HepG2 (cell line): Measurements from ENCODE around the gene ORM1. TPM values are rescaled to one million over a fixed set of nuclear protein-coding genes. Genes with fewer than 3 reads are reported as not detected.
A peak's percentile ranks its signal among the peaks of the same experiment; 100 is the strongest.

ENCODE experiments used
- ATAC-seq: fragments of 200-7000 bp; cut with Tn5 transposase; 3 replicates; pipeline ENCODE4 v1.9.1; 2020; ENCODE audit warnings: mild to moderate bottlenecking, moderate library complexity
- BruUV-seq: library from RNA; stranded (reverse); fragments of 400-500 nt; replicated peaks from 2 replicates; lab custom pipeline; 2021; lab: Mats Ljungman, UMichigan
- CTCF ChIA-PET: fragments of 300-600 bp; formaldehyde crosslinking; extraction: SDS; loops from one replicate; lab custom pipeline; 2021; ENCODE audit warnings: low total read pairs, inconsistent platforms, low intra/inter-chr PET ratio; lab: Yijun Ruan, JAX
- POLR2A ChIA-PET: fragments of 350-600 bp; sonication (Branson Sonifier 250); formaldehyde crosslinking; loops from one replicate; lab custom pipeline; 2020; ENCODE audit warnings: antibody characterized with exemption, inconsistent platforms; lab: Yijun Ruan, JAX
- DNase-seq: peaks from one replicate; pipeline ENCODE4 v3.0.0-alpha.2; 2015; ENCODE audit warnings: low spot score
- FAIRE-seq: peaks from 3 replicates; lab custom pipeline; 2011; peaks lifted over from hg19 to GRCh38; lab: Jason Lieb, UNC
- H2AFZ ChIP-seq: one replicate; pipeline ENCODE4 v1.6.1; 2011; ENCODE audit warnings: low read length, inconsistent platforms
- H3K27ac ChIP-seq: fragments of 300-600 bp; 3 replicates; pipeline ENCODE4 v1.8.0; 2011; ENCODE audit warnings: mixed run types, mild to moderate bottlenecking, mixed read lengths, low read length, inconsistent platforms; ENCODE audit not compliant: insufficient read depth; ENCODE audit errors: extremely low read length
- H3K27me3 ChIP-seq, 2 experiments: fragments of 200-600 bp in 1 of 2; 2 replicates in 1 of 2; 3 replicates in 1 of 2; pipeline versions ENCODE4 v1.6.0 to v1.8.0; 2011; ENCODE audit warnings: low read length in 2 of 2, mild to moderate bottlenecking in 2 of 2, moderate library complexity in 2 of 2, inconsistent platforms in 1 of 2; ENCODE audit not compliant: insufficient read depth in 2 of 2, control insufficient read depth in 1 of 2
- H3K36me3 ChIP-seq, 2 experiments: fragments of 200-600 bp in 1 of 2; replicated peaks in 1 of 2; 2 replicates in 1 of 2; 3 replicates in 1 of 2; pipeline versions ENCODE4 v1.5.1 to v1.8.0; 2011; ENCODE audit warnings: low read length in 2 of 2, inconsistent platforms in 1 of 2; ENCODE audit not compliant: insufficient read depth in 2 of 2, control insufficient read depth in 1 of 2
- H3K4me1 ChIP-seq: 2 replicates; pipeline ENCODE4 v1.5.1; 2012; ENCODE audit warnings: low read length, inconsistent platforms; ENCODE audit not compliant: insufficient read depth
- H3K4me2 ChIP-seq: 2 replicates; pipeline ENCODE4 v1.6.0; 2011; ENCODE audit warnings: low read depth, low read length, inconsistent platforms
- H3K4me3 ChIP-seq, 3 experiments: fragments of 200-600 bp in 1 of 3; sonication (generic), shearing (Covaris generic) in 1 of 3; replicated peaks in 1 of 3; 2 replicates each; pipeline ENCODE4 v1.5.1; 2011 to 2016; ENCODE audit warnings: low read length in 3 of 3, inconsistent platforms in 2 of 3, low read depth in 2 of 3, mild to moderate bottlenecking in 2 of 3, control low read depth in 1 of 3, mixed read lengths in 1 of 3; ENCODE audit not compliant: insufficient read depth in 1 of 3
- H3K79me2 ChIP-seq: one replicate; pipeline ENCODE4 v1.6.1; 2011; ENCODE audit warnings: low read length, inconsistent platforms; ENCODE audit not compliant: insufficient read depth
- H3K9ac ChIP-seq: 2 replicates; pipeline ENCODE4 v1.6.0; 2011; ENCODE audit warnings: mild to moderate bottlenecking, low read depth, low read length, inconsistent platforms; ENCODE audit not compliant: insufficient read depth
- H3K9me3 ChIP-seq: 2 replicates; pipeline ENCODE4 v1.5.1; 2012; ENCODE audit warnings: mild to moderate bottlenecking, low read length
- H4K20me1 ChIP-seq: 2 replicates; pipeline ENCODE4 v1.6.0; 2011; ENCODE audit warnings: inconsistent platforms, mild to moderate bottlenecking, low read length, moderate library complexity; ENCODE audit not compliant: insufficient read depth
- BCL6 ChIP-seq: IDR thresholded peaks from 2 replicates; pipeline ENCODE4 v1.6.1; 2016; ENCODE audit warnings: missing genetic modification reagents, missing compliant biosample characterization
- CEBPG ChIP-seq: IDR thresholded peaks from 2 replicates; pipeline ENCODE4 v1.6.1; 2016
- HIC2 ChIP-seq: sonication (generic); formaldehyde crosslinking; IDR thresholded peaks from 2 replicates; pipeline ENCODE4 v1.9.0; 2022; ENCODE audit warnings: low read depth, missing genetic modification reagents
- NR2F2 ChIP-seq: IDR thresholded peaks from 2 replicates; pipeline ENCODE4 v1.6.1; 2012; ENCODE audit warnings: low read depth, inconsistent platforms, borderline replicate concordance
- TBX3 ChIP-seq: fragments of 450-650 bp; IDR thresholded peaks from 2 replicates; pipeline ENCODE4 v1.6.1; 2017; ENCODE audit warnings: antibody characterized with exemption, mild to moderate bottlenecking, inconsistent platforms, borderline replicate concordance
- ZNF230 ChIP-seq: sonication (generic); formaldehyde crosslinking; IDR thresholded peaks from 2 replicates; pipeline ENCODE4 v1.4.0; 2020; ENCODE audit warnings: mild to moderate bottlenecking, missing genetic modification reagents
- ZNF276 ChIP-seq: sonication (generic); formaldehyde crosslinking; IDR thresholded peaks from 2 replicates; pipeline ENCODE4 v1.4.0; 2020; ENCODE audit warnings: mild to moderate bottlenecking, low read depth, missing genetic modification reagents
- ZNF441 ChIP-seq: sonication (generic); formaldehyde crosslinking; IDR thresholded peaks from 2 replicates; pipeline ENCODE4 v1.7.0; 2021; ENCODE audit warnings: missing genetic modification reagents, borderline replicate concordance
- ZNF562 ChIP-seq: sonication (generic); formaldehyde crosslinking; IDR thresholded peaks from 2 replicates; pipeline ENCODE4 v1.8.0; 2022; ENCODE audit warnings: missing genetic modification reagents, borderline replicate concordance
- ZNF574 ChIP-seq: sonication (generic); formaldehyde crosslinking; IDR thresholded peaks from 2 replicates; pipeline ENCODE4 v1.4.0; 2020; ENCODE audit warnings: missing genetic modification reagents
- ZSCAN25 ChIP-seq: sonication (generic); formaldehyde crosslinking; IDR thresholded peaks from 2 replicates; pipeline ENCODE4 v1.8.0; 2022; ENCODE audit warnings: mild to moderate bottlenecking, missing genetic modification reagents
- ZSCAN9 ChIP-seq: IDR thresholded peaks from 2 replicates; pipeline ENCODE4 v1.6.1; 2016; ENCODE audit warnings: borderline replicate concordance
- WGBS: methylation state at CpG from one replicate; pipeline ENCODE4 v1.1.6; 2017; ENCODE audit warnings: low lambda C conversion rate; 5-methylcytosine and 5-hydroxymethylcytosine counted together
- in situ Hi-C: cut with HindIII; loops from 2 replicates; pipeline ENCODE4 v1.10.0; 2017; ENCODE audit warnings: low pct_unique_long_range_greater_than_20kb; ENCODE audit not compliant: extremely low pct_ligation_motif_present
- intact Hi-C: fragments of 100-400 bp; cut with micrococcal nuclease; formaldehyde crosslinking; loops from one replicate; pipeline ENCODE4 v1.10.0; 2022; ENCODE audit not compliant: unreplicated experiment
- polyA plus RNA-seq, 8 experiments: library from polyadenylated mRNA; depleted of rRNA in 3 of 8; stranded (reverse) in 7 of 8; unstranded in 1 of 8; fragments of >200 nt; fragmentation: Illumina TruSeq in 4 of 8; extraction: Trizol in 4 of 8; gene quantifications; 2 replicates each; pipeline versions ENCODE4 v1.2.1 to v1.2.3, GENCODE V29; 2011 to 2016; ENCODE audit warnings: low read depth in 4 of 8, missing spikeins in 1 of 8, mixed read lengths in 1 of 8; ENCODE audit not compliant: insufficient read depth in 1 of 8
- total RNA-seq, 5 experiments: library from RNA; depleted of rRNA; stranded (reverse); fragments of >200 nt; fragmentation: Illumina TruSeq; extraction: Trizol; gene quantifications; 2 replicates each; pipeline ENCODE4 v1.2.3, GENCODE V29; 2016; ENCODE audit warnings: low read depth in 1 of 5
- TF ChIP-seq, protein P1 (sequence below), 2 experiments: IDR thresholded peaks; 2 replicates each; pipeline ENCODE4 v1.6.1; 2011 to 2012; ENCODE audit warnings: low read length in 2 of 2, borderline replicate concordance in 1 of 2, low read depth in 1 of 2, mild to moderate bottlenecking in 1 of 2, moderate library complexity in 1 of 2

ORM1 gene
- total and polyA plus RNA-seq, 2 of the 13 experiments (the other 11 are each of a cell fraction or from before 2014, with no cell fraction given) = 699 to 1,180 TPM

DNA sequence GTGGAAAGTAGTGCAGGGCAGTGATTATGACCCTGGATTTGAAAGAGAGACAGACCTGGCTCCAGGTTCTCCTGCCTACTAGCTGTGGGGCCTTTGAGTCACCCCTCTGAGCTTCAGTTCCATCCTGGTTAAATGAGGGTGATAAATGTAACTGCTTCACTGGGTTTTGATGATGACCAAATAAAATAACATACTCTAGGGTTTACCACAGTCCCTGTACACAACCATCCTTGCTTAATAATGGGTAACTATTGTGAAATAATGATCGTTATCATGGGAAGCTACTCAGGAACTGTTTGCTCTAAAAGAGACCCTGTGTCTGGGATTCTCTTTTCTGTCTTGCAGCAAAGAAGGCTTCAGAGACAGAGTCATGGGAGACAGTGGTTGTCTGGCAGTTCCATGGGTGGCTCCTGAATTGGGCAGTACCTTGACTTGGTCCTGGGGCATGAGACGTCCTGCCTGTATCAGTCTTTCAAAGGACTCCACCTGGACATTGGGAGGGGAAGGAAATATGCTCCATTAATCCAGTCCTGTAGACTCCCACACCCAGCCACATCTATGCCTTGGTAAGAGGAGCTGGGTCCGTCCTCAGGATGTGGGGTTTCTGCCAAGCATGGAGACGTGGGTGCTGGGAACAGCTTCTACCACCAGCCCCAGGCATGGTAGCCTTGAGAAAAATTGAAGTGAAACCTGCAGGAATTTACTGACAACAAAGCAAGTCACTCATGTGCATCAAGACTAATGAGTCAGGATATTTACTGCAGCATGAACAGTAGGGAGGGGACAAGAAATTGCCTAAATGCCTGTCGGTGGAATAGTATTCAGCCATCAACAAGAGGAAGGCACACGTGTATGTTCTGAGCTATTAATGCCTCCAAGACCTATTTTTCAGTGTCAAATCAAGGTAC, 41.5 kb downstream of the ORM1 start:
- in situ Hi-C loops (no loop called here), intact Hi-C loops (no loop called here)
- FAIRE-seq = peak; percentile 72
- H3K4me2 ChIP-seq = no peak overlapping the region
- no peaks in the 10 kb centered on the region for H4K20me1 ChIP-seq
- CTCF ChIA-PET = no interaction called here
- H3K27ac ChIP-seq = no peak overlapping the region
- H3K36me3 ChIP-seq = peaks cover 0 to 35% of the 10 kb centered on the region in 2 experiments; a peak in 3 of 5 replicates
- H2AFZ ChIP-seq = no peak overlapping the region
- no peaks in the 10 kb centered on the region for H3K9me3 ChIP-seq
- H3K4me1 ChIP-seq = peaks cover 14% of the 10 kb centered on the region
- no peak overlapping the region for H3K4me3 ChIP-seq
- ATAC-seq = peak; percentile 58
- DNase-seq = peak; percentile 57
- H3K79me2 ChIP-seq = no peaks in the 10 kb centered on the region
- no TSS peak for BruUV-seq
- whole genome bisulfite sequencing = 56% methylated on average over 3 of the region's 6 CpGs
- H3K27me3 ChIP-seq = no peaks in the 10 kb centered on the region
- POLR2A ChIA-PET = no interaction called here
- H3K9ac ChIP-seq = no peak overlapping the region
- peak; percentile 98 for TF ChIP-seq CEBPG (CRISPR knock-in tag)
- no peak for TF ChIP-seq TBX3
- TF ChIP-seq ZNF441 (CRISPR knock-in tag) = no peak
- TF ChIP-seq NR2F2 = no peak
- no peak for TF ChIP-seq ZNF230 (CRISPR knock-in tag)
- no peak for TF ChIP-seq ZNF562 (CRISPR knock-in tag)
- TF ChIP-seq ZNF574 = no peak; the same call in 1 of the 2 replicates
- no peak for TF ChIP-seq ZNF276 (CRISPR knock-in tag)
- TF ChIP-seq ZSCAN9 (CRISPR knock-in tag) = no peak
- TF ChIP-seq, protein P1, sequence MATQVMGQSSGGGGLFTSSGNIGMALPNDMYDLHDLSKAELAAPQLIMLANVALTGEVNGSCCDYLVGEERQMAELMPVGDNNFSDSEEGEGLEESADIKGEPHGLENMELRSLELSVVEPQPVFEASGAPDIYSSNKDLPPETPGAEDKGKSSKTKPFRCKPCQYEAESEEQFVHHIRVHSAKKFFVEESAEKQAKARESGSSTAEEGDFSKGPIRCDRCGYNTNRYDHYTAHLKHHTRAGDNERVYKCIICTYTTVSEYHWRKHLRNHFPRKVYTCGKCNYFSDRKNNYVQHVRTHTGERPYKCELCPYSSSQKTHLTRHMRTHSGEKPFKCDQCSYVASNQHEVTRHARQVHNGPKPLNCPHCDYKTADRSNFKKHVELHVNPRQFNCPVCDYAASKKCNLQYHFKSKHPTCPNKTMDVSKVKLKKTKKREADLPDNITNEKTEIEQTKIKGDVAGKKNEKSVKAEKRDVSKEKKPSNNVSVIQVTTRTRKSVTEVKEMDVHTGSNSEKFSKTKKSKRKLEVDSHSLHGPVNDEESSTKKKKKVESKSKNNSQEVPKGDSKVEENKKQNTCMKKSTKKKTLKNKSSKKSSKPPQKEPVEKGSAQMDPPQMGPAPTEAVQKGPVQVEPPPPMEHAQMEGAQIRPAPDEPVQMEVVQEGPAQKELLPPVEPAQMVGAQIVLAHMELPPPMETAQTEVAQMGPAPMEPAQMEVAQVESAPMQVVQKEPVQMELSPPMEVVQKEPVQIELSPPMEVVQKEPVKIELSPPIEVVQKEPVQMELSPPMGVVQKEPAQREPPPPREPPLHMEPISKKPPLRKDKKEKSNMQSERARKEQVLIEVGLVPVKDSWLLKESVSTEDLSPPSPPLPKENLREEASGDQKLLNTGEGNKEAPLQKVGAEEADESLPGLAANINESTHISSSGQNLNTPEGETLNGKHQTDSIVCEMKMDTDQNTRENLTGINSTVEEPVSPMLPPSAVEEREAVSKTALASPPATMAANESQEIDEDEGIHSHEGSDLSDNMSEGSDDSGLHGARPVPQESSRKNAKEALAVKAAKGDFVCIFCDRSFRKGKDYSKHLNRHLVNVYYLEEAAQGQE (IDR thresholded peaks at IDR 0.05; ENCODE audit: borderline replicate concordance in 1 of 2, low read depth in 1 of 2, low read length in 2 of 2) = no peak
- TF ChIP-seq ZSCAN25 (CRISPR knock-in tag) = no peak
- no peak for TF ChIP-seq HIC2 (CRISPR knock-in tag)
- TF ChIP-seq BCL6 (CRISPR knock-in tag) = peak; percentile 17; the same call in 1 of the 2 replicates
